GM21717 (cell line): Measurements from ENCODE around the gene ALDOC.

Source experiments
- ATAC-seq: cut with Tn5 transposase; IDR thresholded peaks from one replicate; pipeline ENCODE4 v1.9.1; 2021; ENCODE audit warnings: mild to moderate bottlenecking, moderate library complexity; ENCODE audit not compliant: unreplicated experiment

The ALDOC gene

DNA sequence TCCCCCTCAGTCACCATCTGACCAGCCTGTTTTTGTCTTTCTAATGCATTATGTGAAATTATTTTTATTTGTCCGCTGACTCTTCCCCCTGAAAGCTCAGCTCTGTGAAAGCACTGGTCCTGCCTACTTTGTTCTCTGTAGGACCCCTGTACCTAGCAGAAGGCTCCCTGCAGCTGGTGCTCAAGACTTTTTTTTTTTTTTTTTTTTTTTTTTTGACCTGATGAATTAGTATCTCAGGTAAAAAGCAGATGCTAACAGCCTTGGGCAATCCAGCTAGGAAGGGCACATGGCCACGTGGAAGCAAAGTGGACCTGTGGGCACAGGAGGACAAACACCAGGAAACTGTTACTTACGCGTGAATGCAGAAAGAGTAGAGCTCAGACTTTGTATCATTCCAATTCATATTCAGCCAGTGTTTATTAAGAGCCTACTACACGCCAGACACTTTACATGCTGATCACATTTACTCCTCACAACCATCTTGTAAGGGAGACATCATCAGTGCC lies 23.6 kb downstream of the ALDOC start:
- no peak for ATAC-seq

GRCh38 chr17:28552176-28552999 lies 24.3 kb downstream of the ALDOC start, which contains the start of gene UNC119:
Gene UNC119, minus strand, starts transcription at chr17:28552624. Its CDS starts 67 bp downstream, at chr17:28552557.
- ATAC-seq: peak; percentile 42

DNA sequence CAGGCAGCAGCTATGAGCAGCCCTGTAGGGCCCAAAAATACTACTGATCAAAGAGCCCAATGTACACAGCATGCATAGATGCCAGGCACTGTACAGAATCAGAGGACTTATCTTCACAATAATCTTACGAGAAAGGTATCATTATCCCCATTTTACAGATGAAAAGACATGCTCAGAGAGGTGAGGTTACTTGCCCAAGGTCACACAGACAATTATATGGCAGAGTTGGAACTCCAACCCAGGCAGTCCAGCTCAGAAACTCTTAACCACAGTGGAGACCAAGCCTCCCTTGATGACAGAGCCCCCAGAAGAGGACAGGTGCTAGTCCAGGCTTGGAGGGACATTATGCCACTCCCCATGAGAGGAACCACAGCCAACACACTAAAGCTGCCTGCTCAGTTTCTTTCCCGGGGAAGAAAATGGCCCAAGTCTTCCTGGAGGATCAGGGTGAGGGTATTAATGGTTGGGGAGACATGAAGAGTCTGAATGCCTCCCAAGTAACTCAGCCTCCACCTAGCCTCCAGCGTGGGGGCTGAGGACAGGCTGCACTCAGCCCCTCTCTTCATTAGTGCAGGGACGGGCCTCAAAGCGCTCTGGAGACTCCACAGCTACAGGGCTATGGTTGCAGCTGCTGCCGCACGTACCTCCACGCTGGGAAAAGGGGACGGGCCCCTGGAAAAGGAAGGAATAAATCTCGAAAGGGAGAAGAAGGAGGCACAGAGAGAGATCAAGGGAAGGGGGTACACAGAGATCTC lies 25.1 kb downstream of the ALDOC start:
- no peak for ATAC-seq

DNA sequence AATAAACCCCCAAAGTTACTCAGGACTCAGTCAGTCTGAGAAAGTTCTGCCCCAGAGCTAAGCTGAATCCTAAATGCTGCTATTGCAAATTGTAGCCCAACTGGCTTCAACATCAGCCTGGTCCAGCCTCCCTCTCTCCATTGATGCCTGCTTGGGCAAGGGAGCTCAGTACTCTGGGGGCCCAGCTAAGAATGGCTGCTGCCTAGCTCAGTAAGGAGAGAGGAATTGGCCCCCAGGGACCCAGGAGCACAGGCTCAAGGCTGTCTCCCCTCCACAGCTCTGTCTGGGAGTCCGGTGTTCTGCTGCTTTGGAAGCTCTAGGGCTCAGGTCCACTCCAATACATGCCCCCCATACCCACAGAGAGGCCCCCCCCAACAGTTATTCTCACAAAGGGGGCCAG lies 25.8 kb downstream of the ALDOC start:
- no peak for ATAC-seq

DNA sequence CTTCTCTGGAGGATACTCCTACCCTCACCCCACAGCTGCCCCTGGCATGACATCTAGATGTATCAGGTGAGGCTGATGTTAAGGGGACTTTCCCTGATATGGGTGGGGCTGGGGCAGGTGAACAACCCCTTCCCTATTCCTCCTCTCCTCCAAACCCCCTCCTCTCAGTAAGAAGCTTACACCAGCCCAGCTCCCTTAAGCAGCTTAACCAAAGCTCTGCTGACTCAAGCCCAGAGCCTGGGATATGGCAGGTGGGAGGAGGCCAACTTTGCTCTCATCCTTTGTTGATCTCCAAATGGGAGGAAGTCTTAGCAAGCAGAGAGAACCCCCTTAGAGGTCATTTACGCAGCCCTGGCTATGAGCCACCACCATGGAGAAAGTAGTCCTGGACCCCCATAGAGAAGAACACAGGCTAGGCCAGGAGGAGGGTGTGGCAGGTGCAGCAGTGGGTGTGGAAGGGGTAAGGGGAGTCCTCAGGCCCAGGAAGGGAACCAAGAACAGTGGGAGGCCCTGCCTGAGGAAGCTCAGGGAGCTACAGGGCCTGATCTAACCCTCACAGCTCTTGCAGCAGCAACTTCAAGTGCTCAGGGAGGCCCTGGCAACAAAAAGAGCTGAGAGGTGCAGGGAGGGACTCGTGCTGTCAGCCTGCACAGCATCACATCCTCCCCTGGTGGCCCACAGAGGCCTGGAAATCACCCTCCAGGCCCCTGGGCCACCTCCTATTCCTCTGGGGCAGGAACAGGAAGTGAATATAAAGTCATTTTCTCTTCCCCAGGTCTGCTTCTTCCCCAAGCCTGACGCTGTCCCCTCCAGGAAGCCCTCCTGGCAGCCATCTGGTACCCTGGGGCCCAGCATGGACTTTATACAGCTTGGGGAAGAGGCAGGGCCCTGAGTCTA lies 27.2 kb downstream of the ALDOC start:
- ATAC-seq: no peak

DNA sequence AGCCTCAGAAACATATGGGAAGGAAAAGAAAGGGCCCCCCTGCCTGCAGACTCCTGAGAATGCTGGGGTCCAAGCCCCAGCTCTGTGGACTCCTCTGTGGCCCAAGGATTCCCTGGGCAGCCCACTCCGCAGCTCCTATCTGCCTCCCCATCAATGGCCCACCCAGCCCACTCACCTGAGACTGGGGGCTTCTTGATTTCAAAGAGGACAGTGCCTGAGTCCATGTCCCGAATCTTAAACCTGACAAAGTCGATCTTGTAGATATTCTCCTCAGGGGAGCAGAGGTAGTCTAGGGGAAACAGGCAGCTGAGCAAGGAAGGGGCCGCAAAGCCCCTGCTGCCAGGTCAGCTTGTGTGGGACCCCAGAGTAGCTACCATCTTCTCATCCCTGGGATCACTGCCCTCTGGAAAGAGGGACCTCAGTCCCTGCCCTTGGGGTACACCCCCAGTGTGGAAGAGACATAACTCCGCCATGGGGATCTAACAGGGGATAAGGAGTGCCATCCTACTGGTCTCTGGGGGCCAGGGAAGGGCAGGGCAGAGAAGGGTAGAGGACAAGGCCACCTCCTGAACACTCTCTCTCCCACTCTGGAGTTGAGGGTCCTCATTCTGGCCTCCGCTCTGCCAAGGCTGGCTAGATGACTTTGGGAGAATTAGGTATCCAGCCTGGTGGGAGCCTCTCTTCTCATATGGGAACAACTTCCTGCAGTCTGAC lies 28.1 kb downstream of the ALDOC start:
- no peak for ATAC-seq

DNA sequence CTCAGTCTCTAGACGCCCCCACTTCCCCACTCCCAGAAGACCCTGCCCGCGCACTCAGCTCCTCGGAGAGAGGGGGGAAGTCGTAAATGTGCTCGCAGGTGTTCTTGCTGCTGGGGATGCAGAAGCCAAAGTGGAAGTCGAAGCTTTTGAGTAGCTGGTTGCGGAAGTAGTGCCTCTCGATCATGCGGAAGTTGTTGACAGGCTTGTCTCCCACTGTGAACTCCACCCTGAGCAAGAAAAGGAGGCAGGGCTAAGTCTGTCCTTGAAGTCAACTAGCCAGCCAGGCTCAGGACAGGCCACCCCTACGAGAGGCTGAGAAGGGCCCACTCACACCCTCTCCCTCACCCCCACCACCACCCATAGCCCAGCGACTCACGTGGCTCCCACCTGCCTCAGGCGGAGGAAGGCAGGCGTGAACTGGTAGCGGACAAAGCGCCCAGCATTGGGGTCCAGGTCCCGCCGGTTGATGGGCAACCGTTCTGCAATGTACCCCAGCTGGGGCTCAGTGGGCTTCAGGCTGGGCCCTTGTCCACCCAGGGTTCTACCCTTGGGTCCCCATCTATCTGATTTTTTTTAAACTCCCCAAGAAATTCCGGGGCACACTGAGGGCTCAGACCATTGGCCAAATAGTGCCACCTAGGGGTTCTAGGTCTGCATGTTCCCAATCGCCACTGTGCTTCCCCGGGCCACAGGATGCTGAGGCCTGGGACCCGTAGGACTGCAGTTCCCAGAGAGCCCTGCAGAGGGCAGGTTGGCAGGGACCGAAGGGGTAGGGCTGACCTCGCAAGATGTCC lies 28.9 kb downstream of the ALDOC start:
- no peak for ATAC-seq

- ATAC-seq: no peak
These were observed 29.5 kb downstream of the ALDOC start for GRCh38 chr17:28547096-28547622.

GRCh38 chr17:28545787-28546415 lies 30.8 kb downstream of the ALDOC start:
- ATAC-seq: no peak

GRCh38 chr17:28545141-28545503 lies 31.6 kb downstream of the ALDOC start:
- no peak for ATAC-seq

DNA sequence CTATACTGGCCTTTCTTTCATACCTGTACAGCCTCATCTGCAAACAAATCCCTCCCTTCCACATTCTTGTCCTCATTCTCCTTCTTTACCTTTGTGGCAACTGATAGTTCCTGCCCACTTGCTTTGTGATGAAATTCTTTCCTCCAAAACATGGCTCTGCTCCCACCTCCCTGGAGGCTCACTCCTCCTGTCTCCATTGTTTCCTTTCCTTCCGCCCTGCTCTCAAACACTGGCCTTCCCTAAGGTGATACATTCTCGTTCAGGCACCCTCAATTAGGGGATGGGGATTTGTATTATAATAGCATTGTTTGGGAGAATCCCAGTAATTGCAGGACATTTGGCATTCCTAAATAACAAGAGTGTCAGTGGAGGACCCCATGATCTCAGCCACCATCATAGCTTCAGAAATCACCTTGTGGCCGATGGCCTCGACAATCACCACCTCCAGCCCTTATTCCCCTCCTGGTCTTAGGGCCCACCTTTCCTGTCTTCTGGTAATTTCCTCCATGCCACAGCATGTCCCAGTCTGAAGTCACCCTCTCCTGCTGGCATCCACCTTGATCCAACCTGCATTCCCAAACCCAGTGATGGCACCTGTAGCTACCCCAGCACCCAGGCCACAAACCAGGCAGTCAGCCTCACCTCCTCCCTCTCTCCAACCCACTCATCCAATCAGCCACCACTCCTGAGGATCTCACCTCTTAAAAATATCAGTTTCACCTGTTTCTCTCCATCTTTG lies 32.1 kb downstream of the ALDOC start:
- ATAC-seq: no peak

- ATAC-seq: no peak
These were observed 35.3 kb downstream of the ALDOC start for GRCh38 chr17:28541439-28541838.

DNA sequence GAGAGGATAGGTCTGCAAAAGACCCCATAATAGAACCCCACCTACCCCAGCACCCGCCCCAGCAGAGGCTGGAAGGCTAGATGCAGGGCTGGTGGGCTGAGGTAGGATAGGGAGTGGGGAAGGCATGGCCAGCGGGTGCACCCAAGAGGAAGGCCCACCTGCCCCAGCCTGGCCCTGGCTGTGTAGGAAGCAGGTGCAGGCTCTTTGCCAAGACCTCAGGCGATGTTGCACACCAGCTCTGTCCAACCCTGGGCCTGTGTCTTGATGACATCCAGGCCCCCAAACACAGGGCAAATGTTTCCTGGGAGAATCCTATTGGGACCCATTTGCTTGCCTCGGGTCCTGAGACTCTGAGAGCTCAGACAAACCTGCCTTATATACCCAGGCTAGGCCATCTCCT lies 36.5 kb downstream of the ALDOC start:
- no peak for ATAC-seq

DNA sequence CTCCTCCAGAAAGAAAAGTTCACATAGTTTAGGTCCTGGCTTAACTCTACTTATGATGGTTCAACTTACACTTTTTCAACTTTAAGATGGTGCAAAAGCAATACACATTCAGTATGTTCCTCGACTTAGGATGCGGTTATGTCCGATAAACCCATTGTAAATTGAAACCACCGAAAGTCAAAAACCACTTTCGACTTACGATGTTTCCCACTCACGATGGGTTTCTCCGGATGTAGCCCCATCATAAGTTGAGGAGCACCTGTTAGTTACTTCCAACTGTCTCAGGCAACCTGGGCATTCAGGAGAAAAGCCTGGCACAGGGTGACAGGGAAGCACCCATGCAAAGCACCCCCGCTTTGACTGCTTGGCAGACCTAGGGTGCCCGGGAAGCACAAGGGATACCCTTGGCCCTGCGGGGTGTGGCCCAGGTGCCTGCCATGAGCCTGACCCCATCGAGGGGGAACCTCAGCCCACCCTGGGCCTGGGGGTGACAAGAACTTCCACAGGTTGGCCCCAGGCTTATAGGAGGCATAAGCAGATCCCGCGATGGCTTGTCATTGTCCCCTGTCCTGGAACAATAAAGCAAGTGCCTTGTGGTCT lies 38.3 kb downstream of the ALDOC start:
- no peak for ATAC-seq

DNA sequence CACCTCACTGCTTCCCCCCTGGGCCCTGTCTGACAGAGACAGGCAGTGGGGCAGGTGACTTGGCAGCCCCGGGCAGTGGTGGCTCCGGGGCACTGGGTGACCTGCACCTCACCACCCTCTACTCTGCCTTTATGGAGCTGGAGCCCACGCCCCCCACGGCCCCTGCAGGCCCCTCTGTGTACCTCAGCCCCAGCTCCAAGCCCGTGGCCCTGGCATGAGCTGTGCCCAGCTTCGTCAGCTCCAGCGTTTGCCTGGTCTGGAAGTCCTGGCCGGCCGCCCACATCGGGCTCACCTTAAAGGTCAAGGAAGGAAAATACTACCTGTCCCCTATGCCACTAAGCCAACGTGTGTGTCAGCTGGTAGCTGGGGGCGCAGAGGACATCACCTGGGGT lies 39.5 kb downstream of the ALDOC start:
- no peak for ATAC-seq

DNA sequence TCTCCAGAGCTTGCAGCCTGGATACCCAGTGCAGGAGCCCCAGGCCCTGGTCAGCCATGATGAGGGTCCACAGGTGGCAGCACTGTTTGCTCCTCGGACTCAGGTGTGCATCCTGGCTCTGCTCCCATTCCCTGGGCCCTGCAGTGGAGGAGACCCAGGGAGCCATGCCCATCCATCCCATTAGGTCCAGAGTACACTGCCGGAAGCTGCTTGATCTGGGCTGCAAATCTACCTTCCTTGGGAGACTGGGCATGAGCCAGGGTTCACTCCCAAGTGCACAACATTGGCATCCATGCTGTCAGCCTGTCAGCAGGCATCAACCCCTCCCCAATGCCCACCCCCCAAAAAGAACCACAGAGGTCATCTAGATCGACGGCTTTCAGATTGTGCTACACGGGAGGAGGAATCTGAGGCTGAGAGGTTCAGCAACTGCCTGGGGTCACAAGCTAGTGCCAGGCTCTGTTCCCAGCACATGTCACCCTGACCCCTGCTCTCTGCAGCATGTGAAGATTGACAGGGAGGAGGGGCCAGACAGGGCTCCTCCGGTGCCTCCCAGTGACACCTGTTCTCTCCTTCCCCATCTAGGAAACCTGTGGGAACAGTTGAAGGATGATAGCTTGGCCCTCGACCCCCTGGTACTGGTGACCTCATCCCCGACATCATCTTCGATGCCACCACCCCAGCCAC lies 40.0 kb downstream of the ALDOC start:
- no peak for ATAC-seq

DNA sequence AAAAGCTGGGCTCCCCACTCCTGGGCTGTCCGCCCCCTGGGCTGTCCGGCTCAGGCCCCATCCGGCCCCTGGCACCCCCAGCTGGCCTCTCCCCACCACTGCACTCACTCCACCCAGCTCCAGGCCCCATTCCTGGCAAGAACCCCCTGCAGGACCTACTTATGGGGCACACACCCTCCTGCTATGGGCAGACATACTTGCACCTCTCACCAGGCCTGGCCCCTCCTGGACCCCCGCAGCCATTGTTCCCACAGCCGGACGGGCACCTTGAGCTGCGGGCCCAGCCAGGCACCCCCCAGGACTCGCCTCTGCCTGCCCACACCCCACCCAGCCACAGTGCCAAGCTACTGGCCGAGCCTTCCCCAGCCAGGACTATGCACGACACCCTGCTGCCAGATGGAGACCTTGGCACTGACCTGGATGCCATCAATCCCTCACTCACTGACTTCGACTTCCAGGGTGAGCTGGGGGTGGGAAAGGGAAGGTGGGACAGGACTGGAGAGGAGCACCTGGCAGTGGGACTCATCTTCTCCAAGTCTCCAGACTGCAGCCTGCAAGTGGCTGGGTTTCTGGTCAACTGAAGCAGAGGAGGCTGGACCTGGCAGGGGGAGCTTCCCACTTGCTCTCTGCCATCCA lies 41.8 kb downstream of the ALDOC start:
- ATAC-seq: no peak
